ENCODE data around the gene TIGD3.

TIGD3 gene

DNA sequence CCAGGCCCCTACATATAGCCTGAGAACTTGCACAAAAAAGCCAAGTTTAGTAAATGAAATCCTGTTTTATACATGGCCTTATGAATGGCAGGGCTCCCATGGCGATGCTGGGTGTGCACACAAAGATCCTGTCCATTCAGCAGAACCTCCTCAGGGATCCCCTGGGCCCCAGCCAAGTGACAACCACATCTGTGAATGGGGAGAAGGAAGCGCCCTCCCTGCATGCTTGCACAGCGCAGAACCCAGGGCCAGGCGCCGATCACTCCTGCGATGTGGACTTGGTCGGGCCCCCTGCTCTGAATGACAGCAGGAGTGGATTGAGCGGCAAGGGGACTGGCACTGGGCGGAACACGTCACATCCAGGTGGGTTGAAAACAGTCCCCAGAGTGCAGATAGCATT is 44.3 kb upstream of the TIGD3 start:
- CTCF ChIA-PET: interaction anchor here (1.1 to 22.1 kb wide), 3 partner anchors 19 to 93 kb away, joined by 3 to 686 read pairs (median 288); partner anchors contain the start of gene DPF2
- TF ChIP-seq, protein P1, sequence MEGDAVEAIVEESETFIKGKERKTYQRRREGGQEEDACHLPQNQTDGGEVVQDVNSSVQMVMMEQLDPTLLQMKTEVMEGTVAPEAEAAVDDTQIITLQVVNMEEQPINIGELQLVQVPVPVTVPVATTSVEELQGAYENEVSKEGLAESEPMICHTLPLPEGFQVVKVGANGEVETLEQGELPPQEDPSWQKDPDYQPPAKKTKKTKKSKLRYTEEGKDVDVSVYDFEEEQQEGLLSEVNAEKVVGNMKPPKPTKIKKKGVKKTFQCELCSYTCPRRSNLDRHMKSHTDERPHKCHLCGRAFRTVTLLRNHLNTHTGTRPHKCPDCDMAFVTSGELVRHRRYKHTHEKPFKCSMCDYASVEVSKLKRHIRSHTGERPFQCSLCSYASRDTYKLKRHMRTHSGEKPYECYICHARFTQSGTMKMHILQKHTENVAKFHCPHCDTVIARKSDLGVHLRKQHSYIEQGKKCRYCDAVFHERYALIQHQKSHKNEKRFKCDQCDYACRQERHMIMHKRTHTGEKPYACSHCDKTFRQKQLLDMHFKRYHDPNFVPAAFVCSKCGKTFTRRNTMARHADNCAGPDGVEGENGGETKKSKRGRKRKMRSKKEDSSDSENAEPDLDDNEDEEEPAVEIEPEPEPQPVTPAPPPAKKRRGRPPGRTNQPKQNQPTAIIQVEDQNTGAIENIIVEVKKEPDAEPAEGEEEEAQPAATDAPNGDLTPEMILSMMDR (IDR thresholded peaks at IDR 0.05; ENCODE audit: control extremely low read depth, extremely low read depth, low read depth, missing control alignments): no peak
- POLR2A ChIA-PET: no interaction called here
- no peak for DNase-seq (ENCODE audit: extremely low spot score)

- ChIA-PET CTCF (interaction anchor here (0.7 to 22.1 kb wide), 4 partner anchors 18 to 114 kb away, joined by 3 to 686 read pairs (median 146); partner anchors contain the start of gene DPF2), POLR2A (no interaction called here)
- TF ChIP-seq, protein P1 (IDR thresholded peaks at IDR 0.05; ENCODE audit: control extremely low read depth, extremely low read depth, low read depth, missing control alignments): no peak
- DNase-seq (ENCODE audit: extremely low spot score): no peak
These were observed 43.8 kb upstream of the TIGD3 start for GRCh38 chr11:65310736-65311135.

DNA sequence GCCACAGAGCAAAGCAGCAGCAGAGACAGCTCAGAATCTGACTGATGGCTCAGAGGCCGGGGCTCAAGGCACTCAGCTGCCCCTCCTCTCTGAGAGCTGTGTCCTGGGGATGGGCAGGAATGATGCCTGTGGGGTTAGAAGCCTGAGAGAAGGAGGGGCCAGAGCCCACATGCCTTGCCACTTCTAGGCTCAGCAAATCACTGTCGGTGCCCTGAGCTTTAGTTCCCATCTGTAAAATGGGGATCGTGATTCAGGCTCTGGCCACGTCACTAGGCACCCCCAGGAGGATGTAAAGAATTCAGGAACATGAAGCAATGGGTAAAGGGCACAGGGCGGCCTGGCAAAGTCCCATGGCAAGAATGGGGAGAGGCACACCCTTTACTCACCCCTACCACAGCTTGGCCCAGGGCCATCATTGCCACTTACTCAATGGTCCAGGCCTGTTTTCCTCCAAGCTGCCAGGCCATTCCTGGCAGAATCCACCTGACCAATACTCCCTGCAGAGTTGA is 43.3 kb upstream of the TIGD3 start:
- DNase-seq (ENCODE audit: extremely low spot score): no peak
- POLR2A ChIA-PET: interaction anchor here (0.5 to 0.7 kb wide), 2 partner anchors 23 to 43 kb away, joined by 5 read pairs; partner anchors contain the start of gene TIGD3
- TF ChIP-seq, protein P1 (IDR thresholded peaks at IDR 0.05; ENCODE audit: control extremely low read depth, extremely low read depth, low read depth, missing control alignments): no peak
- CTCF ChIA-PET: interaction anchor here (0.7 to 22.1 kb wide), 4 partner anchors 18 to 114 kb away, joined by 3 to 686 read pairs (median 146); partner anchors contain the start of gene DPF2

GRCh38 chr11:65314501-65315203 is 39.9 kb upstream of the TIGD3 start, which contains the start of gene CDC42EP2:
TSS of gene CDC42EP2 (plus strand) at chr11:65314866. CDS start at chr11:65320899, 6,033 bp downstream.
- POLR2A ChIA-PET: interaction anchor here (0.6 to 2.8 kb wide), 3 partner anchors 40 to 290 kb away, joined by 3 to 10 read pairs (median 6); no protein-coding TSS in a partner anchor
- CTCF ChIA-PET: interaction anchor here (0.7 to 22.1 kb wide), 39 partner anchors 14 to 488 kb away, joined by 3 to 686 read pairs (median 5); partner anchors contain the start of genes CAPN1, DPF2, POLA2 and TIGD3
- DNase-seq (ENCODE audit: extremely low spot score): peak; percentile 94
- TF ChIP-seq, protein P1 (IDR thresholded peaks at IDR 0.05; ENCODE audit: control extremely low read depth, extremely low read depth, low read depth, missing control alignments): no peak

- CTCF ChIA-PET: interaction anchor here (0.7 to 22.1 kb wide), 42 partner anchors 14 to 489 kb away, joined by 3 to 686 read pairs (median 5); partner anchors contain the start of genes CAPN1, DPF2, POLA2 and TIGD3
- POLR2A ChIA-PET: interaction anchor here (0.7 to 2.8 kb wide), 2 partner anchors 41 to 187 kb away, joined by 3 to 10 read pairs; no protein-coding TSS in a partner anchor
- TF ChIP-seq, protein P1 (IDR thresholded peaks at IDR 0.05; ENCODE audit: control extremely low read depth, extremely low read depth, low read depth, missing control alignments): peak; percentile 93
- DNase-seq (ENCODE audit: extremely low spot score): peak; percentile 88
These were observed 39.2 kb upstream of the TIGD3 start for GRCh38 chr11:65315204-65315865.

DNA sequence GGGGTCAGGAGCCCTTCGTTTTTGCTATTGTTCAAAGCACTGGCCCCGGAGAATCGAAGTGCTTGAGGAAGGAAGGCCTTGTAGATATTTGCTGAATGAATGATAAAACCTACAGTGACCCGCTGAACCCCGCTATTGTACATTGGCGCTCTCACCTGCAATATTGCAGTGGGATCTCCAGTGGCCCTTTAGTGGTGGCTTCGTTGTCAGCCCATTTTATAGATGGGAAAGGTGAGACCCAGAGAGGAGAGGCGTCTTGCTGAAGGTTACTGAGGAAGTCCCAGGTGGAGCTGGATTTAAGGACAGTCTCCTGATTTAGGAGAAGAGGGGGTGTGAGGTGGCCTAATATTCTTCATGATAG is 38.7 kb upstream of the TIGD3 start:
- ChIA-PET POLR2A (interaction anchor here (1.5 to 2.8 kb wide), 2 partner anchors 18 to 41 kb away, joined by 8 to 10 read pairs; partner anchors contain the start of gene DPF2), CTCF (interaction anchor here (0.7 to 22.1 kb wide), 38 partner anchors 13 to 489 kb away, joined by 3 to 686 read pairs (median 6); partner anchors contain the start of genes CAPN1, DPF2, POLA2 and TM7SF2)
- no peak for DNase-seq (ENCODE audit: extremely low spot score)
- TF ChIP-seq, protein P1 (IDR thresholded peaks at IDR 0.05; ENCODE audit: control extremely low read depth, extremely low read depth, low read depth, missing control alignments): no peak

Measured in GM10248 (cell line).